Measurements from ENCODE around the gene CAMTA1. TPM values are rescaled to one million over a fixed set of nuclear protein-coding genes. Genes with fewer than 3 reads are reported as not detected.

Gene CAMTA1
- total and polyA plus RNA-seq, 8 donors = 13.0 to 54.2 (median 23.6) TPM

- 82 to 93% methylated on average over 1 of the region's 1 CpG for WGBS, 2 donors
- no peak for FAIRE-seq
- no peaks in the 10 kb centered on the region for H3K27me3 ChIP-seq
- no peak for ATAC-seq
- intact Hi-C loops (cut with DNase I) = no loop called here
- H3K36me3 ChIP-seq = no peaks in the 10 kb centered on the region
- TF ChIP-seq, protein P1, sequence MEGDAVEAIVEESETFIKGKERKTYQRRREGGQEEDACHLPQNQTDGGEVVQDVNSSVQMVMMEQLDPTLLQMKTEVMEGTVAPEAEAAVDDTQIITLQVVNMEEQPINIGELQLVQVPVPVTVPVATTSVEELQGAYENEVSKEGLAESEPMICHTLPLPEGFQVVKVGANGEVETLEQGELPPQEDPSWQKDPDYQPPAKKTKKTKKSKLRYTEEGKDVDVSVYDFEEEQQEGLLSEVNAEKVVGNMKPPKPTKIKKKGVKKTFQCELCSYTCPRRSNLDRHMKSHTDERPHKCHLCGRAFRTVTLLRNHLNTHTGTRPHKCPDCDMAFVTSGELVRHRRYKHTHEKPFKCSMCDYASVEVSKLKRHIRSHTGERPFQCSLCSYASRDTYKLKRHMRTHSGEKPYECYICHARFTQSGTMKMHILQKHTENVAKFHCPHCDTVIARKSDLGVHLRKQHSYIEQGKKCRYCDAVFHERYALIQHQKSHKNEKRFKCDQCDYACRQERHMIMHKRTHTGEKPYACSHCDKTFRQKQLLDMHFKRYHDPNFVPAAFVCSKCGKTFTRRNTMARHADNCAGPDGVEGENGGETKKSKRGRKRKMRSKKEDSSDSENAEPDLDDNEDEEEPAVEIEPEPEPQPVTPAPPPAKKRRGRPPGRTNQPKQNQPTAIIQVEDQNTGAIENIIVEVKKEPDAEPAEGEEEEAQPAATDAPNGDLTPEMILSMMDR (IDR thresholded peaks at IDR 0.05) = no peak
- no peak overlapping the region for H3K27ac ChIP-seq
- no peak for DNase-seq
- no peaks in the 10 kb centered on the region for H3K9me3 ChIP-seq
- H3K4me1 ChIP-seq = no peaks in the 10 kb centered on the region
- H3K4me3 ChIP-seq = no peak overlapping the region
Observed at GRCh38 chr1:7004181-7004580, 218.9 kb downstream of the CAMTA1 start.

GRCh38 chr1:7005762-7006161 is 220.5 kb downstream of the CAMTA1 start:
- FAIRE-seq (no peak), DNase-seq (no peak), ATAC-seq (no peak)
- no peak overlapping the region for H3K4me3 ChIP-seq
- no peaks in the 10 kb centered on the region for H3K36me3 ChIP-seq
- no peaks in the 10 kb centered on the region for H3K9me3 ChIP-seq
- H3K4me1 ChIP-seq = peaks cover 5 to 13% (median 9%) of the 10 kb centered on the region in 3 donors
- no peak overlapping the region for H3K27ac ChIP-seq
- H3K27me3 ChIP-seq = no peaks in the 10 kb centered on the region
- WGBS, 2 donors = 90 to 95% methylated on average over 4 of the region's 4 CpGs
- intact Hi-C loops (cut with DNase I) = no loop called here
- TF ChIP-seq, protein P1 (IDR thresholded peaks at IDR 0.05) = no peak

- DNase-seq (no peak), ATAC-seq (no peak), FAIRE-seq (no peak)
- H3K27me3 ChIP-seq = no peaks in the 10 kb centered on the region
- TF ChIP-seq, protein P1 (IDR thresholded peaks at IDR 0.05) = no peak
- no peak overlapping the region for H3K4me3 ChIP-seq
- no peak overlapping the region for H3K27ac ChIP-seq
- intact Hi-C loops (cut with DNase I) = no loop called here
- H3K9me3 ChIP-seq = no peaks in the 10 kb centered on the region
- peaks cover 10 to 15% (median 13%) of the 10 kb centered on the region in 3 donors for H3K4me1 ChIP-seq
- H3K36me3 ChIP-seq = no peaks in the 10 kb centered on the region
- 89 to 93% methylated on average over 26 of the region's 26 CpGs for WGBS, 2 donors
Observed at GRCh38 chr1:7006996-7007871, 222.0 kb downstream of the CAMTA1 start.

DNA sequence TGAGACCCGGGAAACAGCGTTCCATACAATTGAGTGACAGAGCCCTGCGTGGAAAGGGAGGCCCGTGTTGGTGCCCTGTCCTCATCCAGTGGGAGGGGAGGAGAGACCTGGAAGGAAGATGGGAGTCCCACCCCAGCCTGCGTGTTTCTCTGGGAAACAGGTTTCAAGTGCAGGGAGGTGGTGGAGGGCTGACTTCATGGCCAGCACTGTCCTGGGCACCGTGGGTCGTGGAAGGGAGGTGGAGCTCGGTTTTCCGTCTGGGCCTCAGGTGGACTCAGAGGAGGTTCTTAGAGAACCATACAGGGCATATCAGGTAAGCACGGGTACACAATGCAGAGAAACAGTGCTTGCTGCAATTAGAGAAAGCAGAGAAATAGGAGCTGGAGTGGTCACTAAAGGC is 222.6 kb downstream of the CAMTA1 start:
- TF ChIP-seq, protein P1 (IDR thresholded peaks at IDR 0.05) = no peak
- Histone ChIP-seq H3K27ac (no peak overlapping the region), H3K9me3 (no peaks in the 10 kb centered on the region), H3K4me3 (no peak overlapping the region), H3K4me1 (peaks cover 10 to 15% (median 13%) of the 10 kb centered on the region in 3 donors), H3K36me3 (no peaks in the 10 kb centered on the region), H3K27me3 (no peaks in the 10 kb centered on the region)
- ATAC-seq (no peak), DNase-seq (no peak), FAIRE-seq (no peak)
- WGBS, 2 donors = 79 to 84% methylated on average over 10 of the region's 10 CpGs
- intact Hi-C loops (cut with DNase I) = no loop called here

DNA sequence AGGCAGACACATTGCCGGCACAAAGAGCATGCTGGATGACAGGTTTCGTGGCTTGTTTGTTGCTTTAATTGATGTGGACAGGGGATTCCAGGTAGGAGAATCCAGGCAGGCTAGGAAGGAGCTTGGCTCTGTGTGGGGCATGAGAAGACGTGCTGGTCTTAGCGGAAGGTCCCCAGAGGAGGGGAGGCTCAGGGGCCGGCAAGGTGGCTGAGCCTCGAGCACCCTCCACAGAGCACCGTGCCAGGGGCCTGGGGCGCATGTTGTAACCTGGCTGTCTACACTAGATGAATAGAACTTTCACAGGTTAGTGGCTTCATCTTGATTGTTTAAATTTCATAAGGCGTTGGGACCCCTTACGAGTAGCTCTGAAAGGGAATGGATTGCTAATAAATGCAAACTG is 223.1 kb downstream of the CAMTA1 start:
- H3K9me3 ChIP-seq = no peaks in the 10 kb centered on the region
- no peak overlapping the region for H3K27ac ChIP-seq
- intact Hi-C loops (cut with DNase I) = no loop called here
- no peaks in the 10 kb centered on the region for H3K27me3 ChIP-seq
- TF ChIP-seq, protein P1 (IDR thresholded peaks at IDR 0.05) = no peak
- WGBS, 2 donors = 86 to 90% methylated on average over 10 of the region's 10 CpGs
- no peaks in the 10 kb centered on the region for H3K36me3 ChIP-seq
- peaks cover 10 to 15% (median 13%) of the 10 kb centered on the region in 3 donors for H3K4me1 ChIP-seq
- ATAC-seq = no peak
- no peak for FAIRE-seq
- DNase-seq = no peak
- H3K4me3 ChIP-seq = no peak overlapping the region
